Neural progenitor cell (in vitro differentiated cells): Measurements from ENCODE around the gene SMAD4.

Experiments
- EZH2 ChIP-seq: fragments of 200-600 bp; sonication (generic); IDR thresholded peaks from 2 replicates; pipeline ENCODE4 v1.6.1; 2017; ENCODE audit warnings: antibody characterized with exemption, mild to moderate bottlenecking, moderate library complexity
- EZH2phosphoT487 ChIP-seq: fragments of 200-600 bp; sonication (generic); IDR thresholded peaks from 2 replicates; pipeline ENCODE4 v1.6.1; 2017; ENCODE audit warnings: antibody characterized with exemption

DNA sequence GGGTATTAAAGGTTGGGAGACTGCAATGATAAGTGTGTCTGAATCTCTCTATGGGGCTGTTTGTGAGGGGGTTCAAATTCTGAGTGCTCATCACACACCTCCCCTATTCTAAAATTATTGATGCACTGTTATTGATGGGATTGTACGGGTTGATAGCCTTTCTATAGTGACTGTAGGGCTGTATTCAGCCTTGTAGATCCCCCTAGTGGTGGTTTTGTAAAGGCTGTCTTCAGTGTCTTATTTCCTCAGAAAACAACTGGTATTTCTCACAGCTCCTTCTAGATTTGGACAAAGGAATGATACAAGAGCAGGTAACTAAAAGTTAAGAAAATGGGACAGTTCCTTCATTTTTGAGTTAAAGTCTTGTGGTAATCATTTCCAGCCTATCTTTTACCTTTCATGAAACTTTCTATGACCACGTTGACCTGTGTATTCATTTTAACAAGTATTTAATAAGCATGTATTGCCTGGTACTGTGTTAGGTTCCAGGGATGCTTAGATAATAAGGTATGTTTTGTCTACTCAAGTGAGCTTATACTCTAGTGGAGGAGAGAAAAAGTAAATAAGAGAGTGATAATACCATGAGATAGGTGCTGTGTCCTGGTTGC lies 21.2 kb downstream of the SMAD4 start:
- TF ChIP-seq EZH2phosphoT487 (no peak), EZH2 (no peak)
